Naive B cell (primary cell): ENCODE data around the gene PTPRK. TPM values are rescaled to one million over a fixed set of nuclear protein-coding genes. Genes with fewer than 3 reads are reported as not detected.

Source experiments
- ATAC-seq, 2 donors: fragments of 150-1000 bp; cut with Tn5 transposase; 2 replicates each; pipeline ENCODE4 v1.10.0; 2021; ENCODE audit warnings: low read depth in 2 of 2, mild to moderate bottlenecking in 2 of 2, moderate library complexity in 2 of 2
- DNase-seq: peaks from one replicate; pipeline ENCODE4 v3.0.0; 2022
- H3K27ac Mint-ChIP-seq, 6 donors: one replicate each; pipeline ENCODE4 v1.8.0; 2020 to 2022; ENCODE audit warnings: mild to moderate bottlenecking in 6 of 6, mixed read lengths in 6 of 6, moderate library complexity in 5 of 6, inconsistent platforms in 2 of 6
- H3K27me3 Mint-ChIP-seq, 3 donors: one replicate each; pipeline ENCODE4 v1.8.0; 2021 to 2022; ENCODE audit warnings: mixed read lengths in 3 of 3, mild to moderate bottlenecking in 1 of 3
- H3K36me3 Mint-ChIP-seq, 2 donors: one replicate each; pipeline ENCODE4 v1.8.0; 2020 to 2022; ENCODE audit warnings: mixed read lengths in 2 of 2, inconsistent platforms in 1 of 2, mild to moderate bottlenecking in 1 of 2
- H3K4me1 Mint-ChIP-seq, 3 donors: one replicate each; pipeline ENCODE4 v1.8.0; 2020 to 2022; ENCODE audit warnings: mixed read lengths in 3 of 3, inconsistent platforms in 1 of 3, mild to moderate bottlenecking in 1 of 3, moderate library complexity in 1 of 3
- H3K4me3 Mint-ChIP-seq, 8 donors: one replicate each; pipeline ENCODE4 v1.8.0; 2020 to 2022; ENCODE audit warnings: mild to moderate bottlenecking in 8 of 8, mixed read lengths in 8 of 8, moderate library complexity in 8 of 8, inconsistent platforms in 2 of 8
- H3K9me3 Mint-ChIP-seq, 7 donors: one replicate each; pipeline ENCODE4 v1.8.0; 2020 to 2022; ENCODE audit warnings: mixed read lengths in 7 of 7, mild to moderate bottlenecking in 5 of 7, inconsistent platforms in 2 of 7, moderate library complexity in 1 of 7
- polyA plus RNA-seq, 6 donors: library from polyadenylated mRNA; unstranded; fragments of 300-500 nt; fragmentation: Illumina TruSeq; gene quantifications; one replicate each; pipeline ENCODE4 v1.2.3, GENCODE V29; 2021; ENCODE audit warnings: low read depth in 6 of 6

The PTPRK gene
- 10 to 100 TPM; 27.6 to 43.4 (median 34.3) TPM for polyA plus RNA-seq

DNA sequence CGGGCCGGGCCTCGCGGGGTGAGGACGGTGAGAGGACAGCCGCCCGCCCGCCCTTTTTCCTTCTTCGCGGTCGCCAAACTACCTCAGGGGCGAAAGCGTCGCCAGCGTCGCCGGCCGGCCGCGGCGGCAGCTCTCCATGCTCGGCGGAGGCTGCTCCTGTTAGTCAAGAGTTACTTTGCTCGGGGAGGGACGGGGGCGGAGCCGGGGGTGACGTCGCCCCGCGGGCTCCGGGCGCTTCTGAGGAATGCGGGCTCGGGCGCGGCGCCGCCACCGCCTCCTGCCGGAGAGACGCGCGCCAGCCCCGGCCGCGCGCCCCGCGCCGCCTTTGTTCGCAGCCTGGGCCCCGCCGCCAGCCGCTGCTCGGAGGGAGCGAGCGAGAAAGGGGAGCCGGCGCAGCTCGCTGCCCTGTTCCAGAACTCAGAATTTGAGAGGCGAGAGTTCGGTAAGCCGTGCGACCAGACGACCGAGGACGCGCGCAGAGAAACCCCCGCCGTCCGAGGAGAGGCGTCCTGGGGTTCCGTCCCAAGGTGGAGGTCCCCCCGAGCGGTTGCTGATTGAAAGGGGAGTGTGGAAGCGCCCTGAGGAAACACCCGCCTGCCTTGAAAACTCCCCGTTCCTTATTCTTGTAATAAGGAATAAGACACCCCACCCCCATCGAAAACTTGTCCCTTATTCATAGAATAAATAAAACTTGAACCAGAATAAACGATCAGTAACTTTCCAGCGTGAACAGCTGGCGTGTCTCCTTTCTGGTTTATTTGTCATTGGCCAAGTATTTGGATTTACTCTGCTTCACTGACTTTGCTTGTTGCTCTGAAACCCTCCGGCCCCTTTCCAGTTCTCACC lies at the start of gene PTPRK:
Gene PTPRK, minus strand, starts transcription at position 164 of the 846 bp plus-strand sequence. CDS start 241 bp downstream, outside the sequence.
- peaks cover 56 to 82% (median 68%) of the 10 kb centered on the region in 3 donors for H3K27me3 Mint-ChIP-seq

DNA sequence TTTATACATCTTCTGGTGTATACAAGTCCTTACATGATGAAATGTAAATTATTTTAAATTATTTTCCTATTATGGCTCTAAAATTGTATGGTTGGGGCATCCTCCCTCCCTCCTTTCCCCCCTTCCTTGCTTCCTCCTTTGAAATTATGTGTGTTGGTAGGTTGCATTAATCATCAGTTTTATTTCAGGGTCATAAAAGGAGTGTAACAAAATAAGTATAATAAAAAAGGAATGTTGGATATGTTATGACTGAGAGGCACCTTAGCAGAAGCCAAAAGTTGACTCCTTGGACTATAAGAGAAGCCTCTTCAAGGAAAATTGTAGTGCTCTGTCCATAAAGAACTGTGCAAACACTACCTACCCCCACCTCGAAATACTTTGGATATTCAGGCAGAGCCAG lies 46.6 kb upstream of the PTPRK start:
- H3K4me3 Mint-ChIP-seq: no peak overlapping the region
- ATAC-seq: no peak
- no peaks in the 10 kb centered on the region for H3K27me3 Mint-ChIP-seq
- H3K4me1 Mint-ChIP-seq: no peaks in the 10 kb centered on the region
- peaks cover 0 to 4% (median 0%) of the 10 kb centered on the region in 7 donors for H3K9me3 Mint-ChIP-seq
- H3K27ac Mint-ChIP-seq: no peak overlapping the region
- no peak for DNase-seq
- no peaks in the 10 kb centered on the region for H3K36me3 Mint-ChIP-seq

More for the DNA sequence above, at the start of gene PTPRK:
- no peaks in the 10 kb centered on the region for H3K9me3 Mint-ChIP-seq
- peak within 1 kb of the TSS in 2 of 6 donors; percentile 16 to 87 for H3K27ac Mint-ChIP-seq
- H3K4me1 Mint-ChIP-seq: peaks cover 21 to 25% (median 22%) of the 10 kb centered on the region in 3 donors
- peak; percentile 81 to 82 for ATAC-seq
- H3K36me3 Mint-ChIP-seq: no peaks in the 10 kb centered on the region
- peak; percentile 44 for DNase-seq
- peak within 1 kb of the TSS; percentile 86 to 93 (median 90) for H3K4me3 Mint-ChIP-seq

DNA sequence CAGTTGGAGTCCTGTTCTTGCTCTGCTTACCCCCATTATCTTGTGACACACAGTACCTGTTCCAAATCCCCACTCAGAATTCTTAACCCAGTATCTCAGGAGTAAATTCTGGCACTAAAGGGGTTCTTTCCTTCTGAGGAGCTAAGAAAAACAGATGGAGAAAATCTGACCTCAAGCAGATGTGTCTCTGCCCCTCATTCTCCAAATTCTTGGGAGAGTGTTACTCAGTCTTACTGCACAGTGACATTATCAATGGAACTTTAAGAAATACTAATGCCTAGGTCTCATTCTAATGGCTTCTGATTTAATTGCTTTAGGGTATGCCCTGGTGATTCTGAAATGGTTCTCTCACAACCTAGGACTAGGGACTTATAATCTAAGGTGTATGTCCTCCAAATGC lies 40.6 kb upstream of the PTPRK start:
- Mint-ChIP-seq H3K36me3 (no peaks in the 10 kb centered on the region), H3K27me3 (peaks cover 0 to 8% (median 0%) of the 10 kb centered on the region in 3 donors)
- no peak for DNase-seq

DNA sequence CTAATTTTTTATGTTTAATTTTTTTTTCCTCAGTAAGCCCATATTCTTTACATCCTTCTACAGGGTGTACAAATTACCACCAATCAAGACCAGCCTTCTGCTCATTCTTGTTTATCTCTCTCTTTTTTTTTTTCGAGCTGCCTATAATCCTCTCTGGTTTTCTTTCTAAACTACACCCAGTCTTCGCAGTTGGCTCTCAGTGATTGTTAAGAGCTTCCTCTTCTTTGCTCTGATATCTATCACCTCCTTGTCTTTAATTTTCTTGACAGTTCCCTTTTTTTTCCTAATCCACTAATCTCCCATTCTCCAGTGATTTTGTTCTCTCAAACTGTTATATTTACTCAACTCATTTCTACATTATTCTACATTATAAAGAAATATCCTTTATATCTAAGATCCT lies 38.5 kb upstream of the PTPRK start:
- Mint-ChIP-seq H3K4me3 (peak overlapping the region in 1 of 8 donors; percentile 35), H3K27ac (no peak overlapping the region), H3K9me3 (peaks cover 0 to 3% (median 0%) of the 10 kb centered on the region in 7 donors), H3K4me1 (no peaks in the 10 kb centered on the region), H3K36me3 (no peaks in the 10 kb centered on the region), H3K27me3 (peaks cover 0 to 8% (median 4%) of the 10 kb centered on the region in 3 donors)
- DNase-seq (no peak), ATAC-seq (no peak)

More for the DNA sequence above, 40.6 kb upstream of the PTPRK start:
- H3K9me3 Mint-ChIP-seq: peaks cover 0 to 3% (median 0%) of the 10 kb centered on the region in 7 donors
- no peak overlapping the region for H3K27ac Mint-ChIP-seq
- ATAC-seq: no peak
- H3K4me3 Mint-ChIP-seq: no peak overlapping the region
- no peaks in the 10 kb centered on the region for H3K4me1 Mint-ChIP-seq

DNA sequence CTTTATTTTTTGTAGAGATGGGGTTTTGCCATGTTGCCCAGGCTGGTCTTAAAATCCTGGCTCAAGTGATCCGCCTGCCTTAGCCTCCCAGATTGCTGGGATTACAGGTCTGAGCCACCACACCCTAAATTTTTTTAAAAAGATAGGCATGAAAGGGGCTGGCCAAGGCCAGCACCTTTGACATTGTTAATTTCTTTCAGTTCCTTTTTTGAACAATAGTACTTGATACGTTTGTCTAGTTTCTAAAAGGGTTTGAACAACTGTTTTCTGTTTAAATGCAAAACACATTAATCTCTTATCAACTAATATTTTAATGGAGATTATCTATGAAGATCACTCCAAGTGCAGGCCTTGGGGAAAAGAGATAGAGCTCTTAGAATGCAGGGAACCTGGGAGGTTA lies 37.6 kb upstream of the PTPRK start:
- Mint-ChIP-seq H3K4me1 (no peaks in the 10 kb centered on the region), H3K27me3 (peaks cover 0 to 8% (median 8%) of the 10 kb centered on the region in 3 donors), H3K36me3 (no peaks in the 10 kb centered on the region), H3K9me3 (peaks cover 0 to 3% (median 0%) of the 10 kb centered on the region in 7 donors), H3K4me3 (no peak overlapping the region), H3K27ac (no peak overlapping the region)
- no peak for DNase-seq
- no peak for ATAC-seq

DNA sequence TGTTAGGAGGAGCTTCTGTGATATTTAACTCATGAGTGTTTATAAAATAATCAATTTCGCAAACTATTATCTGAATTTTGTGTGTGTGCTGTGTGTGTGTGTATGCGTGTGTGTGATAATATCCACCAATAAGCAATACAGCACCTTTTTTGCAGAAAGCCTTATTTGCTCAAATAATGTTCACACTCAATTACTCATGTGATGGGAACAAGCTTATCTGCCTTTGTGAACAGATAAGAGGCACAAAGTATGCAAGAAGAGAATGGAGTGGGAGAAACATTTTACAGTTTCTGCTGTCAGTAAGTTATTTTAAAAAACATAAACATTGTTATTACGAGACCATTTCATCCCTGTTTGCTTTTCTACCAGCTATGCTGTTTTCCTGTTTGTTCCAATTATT lies 36.7 kb upstream of the PTPRK start:
- Mint-ChIP-seq H3K27me3 (peaks cover 0 to 12% (median 11%) of the 10 kb centered on the region in 3 donors), H3K27ac (peak overlapping the region in 1 of 6 donors; percentile 8), H3K4me1 (no peaks in the 10 kb centered on the region), H3K4me3 (no peak overlapping the region), H3K36me3 (no peaks in the 10 kb centered on the region), H3K9me3 (peaks cover 0 to 3% (median 0%) of the 10 kb centered on the region in 7 donors)
- ATAC-seq (no peak), DNase-seq (no peak)

DNA sequence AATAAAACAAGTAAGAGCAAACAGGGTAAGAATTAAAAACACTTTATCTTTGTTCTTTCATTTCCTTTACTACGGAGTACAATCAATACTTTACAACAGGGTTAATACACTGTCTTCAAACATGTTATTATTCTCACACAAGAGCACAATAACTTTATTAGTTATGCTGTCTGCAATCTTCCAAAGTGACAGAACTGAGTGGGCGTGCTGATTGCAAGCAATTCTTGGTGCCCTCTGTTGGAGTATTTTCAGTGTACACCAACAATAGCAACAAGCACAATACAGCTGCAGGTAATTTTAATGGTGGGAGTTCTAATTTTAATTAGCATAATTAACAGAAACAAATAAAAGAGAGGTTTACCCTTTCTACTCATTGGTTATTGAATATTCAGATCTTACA lies 33.9 kb upstream of the PTPRK start:
- H3K4me3 Mint-ChIP-seq: no peak overlapping the region
- no peak for DNase-seq
- H3K27me3 Mint-ChIP-seq: peaks cover 0 to 12% (median 6%) of the 10 kb centered on the region in 3 donors
- ATAC-seq: no peak
- no peaks in the 10 kb centered on the region for H3K4me1 Mint-ChIP-seq
- no peaks in the 10 kb centered on the region for H3K9me3 Mint-ChIP-seq
- H3K36me3 Mint-ChIP-seq: no peaks in the 10 kb centered on the region
- no peak overlapping the region for H3K27ac Mint-ChIP-seq

DNA sequence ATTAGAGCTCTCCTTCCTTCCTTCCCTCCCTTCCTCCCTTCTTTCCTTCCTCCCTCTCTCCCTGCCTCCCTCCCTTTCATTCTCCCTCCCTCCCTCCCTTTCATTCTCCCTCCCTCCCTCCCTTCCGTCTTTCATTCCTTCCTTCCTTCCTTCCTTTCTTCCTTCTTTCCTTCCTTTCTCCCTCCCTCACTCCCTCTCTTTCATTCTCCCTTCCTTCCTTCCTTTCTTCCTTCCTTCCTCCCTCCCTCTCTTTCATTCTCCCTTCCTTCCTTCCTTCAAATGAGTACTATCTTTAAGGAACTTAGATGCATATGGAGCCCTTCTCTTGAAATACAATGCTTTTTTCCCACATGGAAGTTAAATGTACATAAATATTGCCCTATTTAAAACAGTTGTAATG lies 20.9 kb upstream of the PTPRK start:
- H3K9me3 Mint-ChIP-seq: peaks cover 0 to 7% (median 0%) of the 10 kb centered on the region in 7 donors
- DNase-seq (no peak), ATAC-seq (no peak)
- H3K27me3 Mint-ChIP-seq: no peaks in the 10 kb centered on the region
- H3K4me3 Mint-ChIP-seq: no peak overlapping the region
- no peaks in the 10 kb centered on the region for H3K36me3 Mint-ChIP-seq
- H3K27ac Mint-ChIP-seq: no peak overlapping the region
- no peaks in the 10 kb centered on the region for H3K4me1 Mint-ChIP-seq

DNA sequence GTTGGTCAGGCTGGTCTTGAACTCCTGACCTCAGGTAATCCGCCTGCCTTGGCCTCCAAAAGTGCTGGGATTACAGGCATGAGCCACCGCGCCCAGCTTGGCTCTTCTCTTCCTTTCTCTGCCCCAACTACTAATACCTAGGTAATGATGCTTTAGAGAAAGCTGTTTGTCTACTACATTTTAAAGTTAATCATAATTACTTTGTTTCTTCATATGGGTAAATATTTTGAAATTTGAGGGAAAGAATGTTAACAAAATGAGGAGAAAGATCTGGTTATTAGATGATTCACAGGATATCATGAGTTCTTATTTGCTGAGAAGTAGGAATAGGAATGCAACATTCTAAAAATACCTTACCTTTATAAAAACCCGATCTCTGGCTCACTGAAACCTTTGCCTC lies 18.4 kb upstream of the PTPRK start:
- no peaks in the 10 kb centered on the region for H3K4me1 Mint-ChIP-seq
- ATAC-seq: no peak

DNA sequence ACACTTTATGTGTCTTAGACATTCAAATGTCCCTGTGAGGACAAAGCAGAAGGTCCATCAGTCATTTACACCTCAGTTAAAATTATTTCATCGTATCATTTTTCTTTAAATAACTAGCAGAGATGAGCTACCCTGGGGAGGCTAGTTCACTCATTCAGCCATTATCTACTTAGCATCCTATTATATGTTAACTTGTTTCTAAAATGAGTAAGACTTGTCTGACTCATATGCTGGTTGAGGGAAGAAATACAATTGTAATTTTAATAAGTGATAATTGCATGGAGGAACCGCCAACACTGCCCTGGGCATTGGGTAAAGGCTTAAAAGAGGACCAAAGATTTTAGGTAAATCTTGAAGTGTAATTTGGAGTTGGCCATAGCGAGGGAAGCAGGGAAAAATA lies 12.4 kb upstream of the PTPRK start:
- H3K9me3 Mint-ChIP-seq: peaks cover 0 to 3% (median 0%) of the 10 kb centered on the region in 7 donors
- peaks cover 7 to 11% (median 8%) of the 10 kb centered on the region in 3 donors for H3K27me3 Mint-ChIP-seq
- H3K4me3 Mint-ChIP-seq: no peak overlapping the region
- H3K27ac Mint-ChIP-seq: no peak overlapping the region
- no peaks in the 10 kb centered on the region for H3K36me3 Mint-ChIP-seq
- ATAC-seq: no peak
- no peak for DNase-seq
- H3K4me1 Mint-ChIP-seq: no peaks in the 10 kb centered on the region

More for the DNA sequence above, 18.4 kb upstream of the PTPRK start:
- no peak for DNase-seq
- no peak overlapping the region for H3K27ac Mint-ChIP-seq
- no peaks in the 10 kb centered on the region for H3K36me3 Mint-ChIP-seq
- H3K27me3 Mint-ChIP-seq: no peaks in the 10 kb centered on the region
- no peak overlapping the region for H3K4me3 Mint-ChIP-seq
- no peaks in the 10 kb centered on the region for H3K9me3 Mint-ChIP-seq

DNA sequence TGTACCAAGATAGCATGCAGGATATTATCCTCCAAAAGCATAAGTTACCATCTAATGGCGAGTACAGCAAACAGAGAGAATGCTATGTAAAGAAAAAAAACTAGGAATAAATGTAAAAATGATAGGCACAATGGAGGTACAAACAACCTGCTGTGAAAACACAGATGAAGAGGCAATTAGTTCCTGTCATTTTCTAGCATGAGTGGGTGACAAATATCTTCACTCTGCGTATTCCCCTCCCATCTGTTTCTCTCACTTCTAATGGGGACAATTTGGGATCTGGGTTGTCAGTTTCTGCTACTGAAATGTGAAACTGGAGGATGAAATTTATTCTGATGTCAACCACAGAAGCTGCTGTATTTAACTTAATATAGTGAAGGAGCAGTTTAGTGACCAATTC lies 11.7 kb upstream of the PTPRK start:
- no peak overlapping the region for H3K27ac Mint-ChIP-seq
- H3K27me3 Mint-ChIP-seq: peaks cover 7 to 11% (median 8%) of the 10 kb centered on the region in 3 donors
- ATAC-seq (no peak), DNase-seq (no peak)
- H3K4me3 Mint-ChIP-seq: no peak overlapping the region
- H3K4me1 Mint-ChIP-seq: no peaks in the 10 kb centered on the region
- H3K36me3 Mint-ChIP-seq: no peaks in the 10 kb centered on the region
- H3K9me3 Mint-ChIP-seq: peaks cover 0 to 3% (median 0%) of the 10 kb centered on the region in 7 donors

DNA sequence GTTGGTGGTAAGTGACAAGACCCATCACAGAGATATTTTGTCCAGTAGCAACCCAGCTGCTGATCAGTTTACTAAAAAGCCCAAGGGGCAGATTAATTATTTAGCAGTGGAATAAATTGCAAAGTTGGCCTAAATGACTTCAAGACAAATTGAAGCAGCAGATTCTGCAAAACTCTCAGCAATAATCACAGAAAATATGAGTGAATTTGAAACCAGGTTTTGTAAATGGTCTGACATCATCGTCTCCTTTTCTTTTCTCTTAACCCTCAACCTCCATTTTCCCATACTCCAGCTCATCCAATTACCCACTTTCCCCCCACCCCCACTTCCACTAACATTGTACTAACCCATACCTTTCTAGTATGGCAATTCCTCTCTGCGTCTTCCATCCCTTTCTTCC lies 11.3 kb upstream of the PTPRK start:
- H3K4me3 Mint-ChIP-seq: no peak overlapping the region
- ATAC-seq: no peak

DNA sequence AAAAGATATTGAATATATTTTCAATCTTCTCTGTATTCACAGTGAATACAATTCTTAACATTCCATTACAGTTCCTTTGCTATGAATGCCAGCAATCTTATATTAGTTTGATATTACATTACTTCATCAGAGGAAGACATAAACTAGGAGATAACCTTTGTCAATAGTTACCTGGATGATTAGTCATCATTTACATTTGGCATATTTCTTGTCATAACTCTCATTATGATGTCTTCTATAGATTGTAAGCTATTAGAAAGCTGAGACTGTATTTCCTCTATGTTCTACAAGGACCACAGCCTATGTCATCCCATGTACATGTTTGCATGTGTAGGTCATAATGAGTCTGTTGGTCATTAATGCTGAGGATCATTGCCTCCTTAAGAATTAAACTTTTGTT lies 7.8 kb upstream of the PTPRK start:
- Mint-ChIP-seq H3K27me3 (peaks cover 17 to 23% (median 22%) of the 10 kb centered on the region in 3 donors), H3K36me3 (no peaks in the 10 kb centered on the region), H3K9me3 (peaks cover 0 to 3% (median 0%) of the 10 kb centered on the region in 7 donors), H3K4me3 (no peak overlapping the region), H3K4me1 (no peaks in the 10 kb centered on the region), H3K27ac (no peak overlapping the region)
- DNase-seq (no peak), ATAC-seq (no peak)

More for the DNA sequence above, 11.3 kb upstream of the PTPRK start:
- Mint-ChIP-seq H3K36me3 (no peaks in the 10 kb centered on the region), H3K27me3 (peaks cover 7 to 11% (median 8%) of the 10 kb centered on the region in 3 donors), H3K4me1 (no peaks in the 10 kb centered on the region), H3K27ac (no peak overlapping the region), H3K9me3 (peaks cover 0 to 3% (median 0%) of the 10 kb centered on the region in 7 donors)
- DNase-seq: no peak

DNA sequence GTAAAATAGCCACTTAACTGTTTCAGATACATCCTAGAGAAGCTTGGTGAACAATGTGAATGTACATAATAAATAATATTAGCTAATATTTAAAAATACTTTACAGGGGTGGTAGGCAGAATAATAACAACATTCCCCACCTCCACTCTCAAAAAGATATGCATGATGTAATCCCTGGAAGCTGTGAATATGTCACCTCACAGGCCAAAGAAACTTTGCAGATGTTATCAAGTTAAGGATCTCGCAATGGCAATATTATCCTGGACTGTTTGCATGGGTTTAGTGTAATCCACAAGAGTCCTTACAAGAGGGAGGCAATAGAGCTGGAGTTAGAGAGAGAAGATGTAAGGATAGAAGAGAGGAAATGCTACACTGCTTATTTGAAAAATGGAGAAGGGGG lies 7.0 kb upstream of the PTPRK start:
- Mint-ChIP-seq H3K4me3 (no peak overlapping the region), H3K27ac (no peak overlapping the region), H3K9me3 (peaks cover 0 to 3% (median 0%) of the 10 kb centered on the region in 7 donors), H3K4me1 (no peaks in the 10 kb centered on the region), H3K36me3 (no peaks in the 10 kb centered on the region), H3K27me3 (peaks cover 14 to 30% (median 21%) of the 10 kb centered on the region in 3 donors)
- ATAC-seq (no peak), DNase-seq (no peak)
